Smooth muscle cell (in vitro differentiated cells): ENCODE results near the gene TCF21. TPM values are rescaled to one million over a fixed set of nuclear protein-coding genes. Genes with fewer than 3 reads are reported as not detected.

Experiments
- DNase-seq: peaks from one replicate; lab custom pipeline; 2025; ENCODE audit not compliant: unreplicated experiment; lab: John Stamatoyannopoulos, UW
- H2AFZ ChIP-seq: fragments of 200-600 bp; sonication (generic); 2 replicates; pipeline ENCODE4 v1.6.0; 2016; ENCODE audit warnings: antibody characterized with exemption, low read depth, mild to moderate bottlenecking
- H3F3A ChIP-seq: fragments of 200-600 bp; sonication (generic); 2 replicates; pipeline ENCODE4 v1.6.0; 2017; ENCODE audit warnings: antibody characterized with exemption, low read depth
- H3K27ac ChIP-seq: fragments of 200-600 bp; sonication (generic); 2 replicates; pipeline ENCODE4 v1.5.1; 2016; ENCODE audit warnings: low read depth, mild to moderate bottlenecking
- H3K27me3 ChIP-seq: fragments of 200-600 bp; sonication (generic); 2 replicates; pipeline ENCODE4 v1.6.1; 2016; ENCODE audit warnings: low read depth, mild to moderate bottlenecking
- H3K36me3 ChIP-seq: fragments of 200-600 bp; sonication (generic); 2 replicates; pipeline ENCODE4 v1.5.1; 2016; ENCODE audit warnings: low read depth
- H3K4me1 ChIP-seq: fragments of 200-600 bp; sonication (generic); 2 replicates; pipeline ENCODE4 v1.5.1; 2016; ENCODE audit warnings: low read depth
- H3K4me2 ChIP-seq: fragments of 200-600 bp; sonication (generic); 2 replicates; pipeline ENCODE4 v1.6.0; 2016; ENCODE audit warnings: mild to moderate bottlenecking
- H3K4me3 ChIP-seq: fragments of 200-600 bp; sonication (generic); 2 replicates; pipeline ENCODE4 v1.5.1; 2016; ENCODE audit warnings: mild to moderate bottlenecking
- H3K79me2 ChIP-seq: fragments of 200-600 bp; sonication (generic); 2 replicates; pipeline ENCODE4 v1.6.0; 2016; ENCODE audit warnings: low read depth, mild to moderate bottlenecking
- H3K9ac ChIP-seq: fragments of 200-600 bp; sonication (generic); 2 replicates; pipeline ENCODE4 v1.6.0; 2016; ENCODE audit warnings: low read depth
- H3K9me3 ChIP-seq: fragments of 200-600 bp; sonication (generic); replicated peaks from 2 replicates; pipeline ENCODE4 v1.5.1; 2016; ENCODE audit warnings: low read depth
- H4K20me1 ChIP-seq: fragments of 200-600 bp; sonication (generic); 2 replicates; pipeline ENCODE4 v1.6.0; 2016; ENCODE audit warnings: low read depth
- CTCF ChIP-seq: fragments of 200-600 bp; sonication (generic); IDR thresholded peaks from 2 replicates; pipeline ENCODE4 v1.5.1; 2017; ENCODE audit warnings: borderline replicate concordance, mild to moderate bottlenecking, antibody characterized with exemption; ENCODE audit not compliant: insufficient read depth, poor library complexity, severe bottlenecking
- WGBS: methylation state at CpG from one replicate; pipeline ENCODE4 v1.1.7; 2016; ENCODE audit warnings: low lambda C conversion rate; 5-methylcytosine and 5-hydroxymethylcytosine counted together
- polyA plus RNA-seq: library from polyadenylated mRNA; unstranded; fragments of >200 nt; fragmentation: Nextera tagmentation; extraction: Ambion mirVana; gene quantifications from 2 replicates; pipeline ENCODE4 v1.2.1, GENCODE V29; 2016
- total RNA-seq: library from RNA; depleted of rRNA; stranded (reverse); fragments of >200 nt; gene quantifications from 2 replicates; pipeline ENCODE4 v1.2.3, GENCODE V29; 2014

TCF21 gene
- total and polyA plus RNA-seq, 2 experiments from 2014 or later, result 1.2 to 2.4 TPM

GRCh38 chr6:133854041-133854363 lies 34.9 kb upstream of the TCF21 start:
- Histone ChIP-seq H4K20me1 (no peaks in the 10 kb centered on the region), H3K9me3 (no peaks in the 10 kb centered on the region), H3K9ac (no peak overlapping the region), H3F3A (no peaks in the 10 kb centered on the region), H3K4me3 (no peak overlapping the region), H2AFZ (no peak overlapping the region), H3K27me3 (peaks cover 63% of the 10 kb centered on the region), H3K27ac (no peak overlapping the region), H3K4me2 (no peak overlapping the region), H3K36me3 (no peaks in the 10 kb centered on the region), H3K4me1 (peaks cover 11% of the 10 kb centered on the region), H3K79me2 (no peaks in the 10 kb centered on the region)
- TF ChIP-seq CTCF, result no peak
- WGBS, result 12% methylated on average over 12 of the region's 12 CpGs
- DNase-seq, result no peak

GRCh38 chr6:133854364-133855275 lies 34.3 kb upstream of the TCF21 start:
- H3K27me3 ChIP-seq, result peaks cover 63% of the 10 kb centered on the region
- DNase-seq, result no peak
- peak overlapping the region; percentile 21 for H3K4me3 ChIP-seq

GRCh38 chr6:133855276-133855990 lies 33.5 kb upstream of the TCF21 start:
- TF ChIP-seq CTCF, result no peak
- H3K36me3 ChIP-seq, result no peaks in the 10 kb centered on the region
- DNase-seq, result no peak
- no peak overlapping the region for H2AFZ ChIP-seq
- no peak overlapping the region for H3K9ac ChIP-seq
- H3K27me3 ChIP-seq, result peaks cover 63% of the 10 kb centered on the region
- 20% methylated on average over 16 of the region's 16 CpGs for WGBS
- peaks cover 11% of the 10 kb centered on the region for H3K4me1 ChIP-seq
- no peak overlapping the region for H3K27ac ChIP-seq
- no peaks in the 10 kb centered on the region for H3K79me2 ChIP-seq
- no peak overlapping the region for H3K4me3 ChIP-seq
- H3F3A ChIP-seq, result no peaks in the 10 kb centered on the region
- H3K4me2 ChIP-seq, result peak overlapping the region; percentile 65
- H3K9me3 ChIP-seq, result no peaks in the 10 kb centered on the region
- no peaks in the 10 kb centered on the region for H4K20me1 ChIP-seq

More at GRCh38 chr6:133854364-133855275, 34.3 kb upstream of the TCF21 start:
- Histone ChIP-seq H3K9me3 (no peaks in the 10 kb centered on the region), H3K4me2 (peak overlapping the region; percentile 65), H3K27ac (no peak overlapping the region), H3K79me2 (no peaks in the 10 kb centered on the region), H4K20me1 (no peaks in the 10 kb centered on the region), H3K4me1 (peaks cover 11% of the 10 kb centered on the region), H3K36me3 (no peaks in the 10 kb centered on the region), H3K9ac (no peak overlapping the region), H2AFZ (no peak overlapping the region), H3F3A (no peaks in the 10 kb centered on the region)
- TF ChIP-seq CTCF, result no peak
- 2% methylated on average over 40 of the region's 40 CpGs for WGBS
